ENCODE data around the gene MAP4K3. TPM values are rescaled to one million over a fixed set of nuclear protein-coding genes. Genes with fewer than 3 reads are reported as not detected.

MAP4K3 gene
- total and polyA plus RNA-seq, 2 of the 4 experiments (the other 2 are of a cell fraction) = 13.2 to 32.6 TPM

DNA sequence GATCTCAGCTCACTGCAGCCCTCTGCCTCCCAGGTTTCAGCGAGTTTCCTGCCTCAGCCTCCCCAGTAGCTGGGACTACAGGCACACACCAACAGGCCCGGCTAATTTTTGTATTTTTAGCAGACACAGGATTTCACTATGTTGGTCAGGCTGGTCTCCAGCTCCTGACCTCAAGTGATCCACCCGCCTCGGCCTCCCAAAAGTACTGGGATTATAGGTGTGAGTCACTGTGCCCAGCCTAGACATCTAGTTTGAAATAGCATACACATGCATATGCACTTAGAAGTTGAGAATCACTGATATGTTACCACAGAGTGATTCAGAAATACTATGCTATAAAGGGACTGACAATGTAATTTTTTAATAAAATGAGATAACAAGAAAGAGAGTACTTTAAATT lies 123.5 kb downstream of the MAP4K3 start:
- no peak overlapping the region for H2AK9ac ChIP-seq (replicated peaks; ENCODE audit: low read depth, low read length, poor library complexity)
- no peak overlapping the region for H3K18ac ChIP-seq (ENCODE audit: low read depth, low read length)
- H2BK20ac ChIP-seq (ENCODE audit: low read depth, low read length) = no peak overlapping the region
- H3K27me3 ChIP-seq (ENCODE audit: control insufficient read depth, insufficient read depth, low read length) = no peaks in the 10 kb centered on the region
- in situ Hi-C loops (cut with MboI; ENCODE audit: low sequenced_read_pairs) = no loop called here
- H3K4me3 ChIP-seq (ENCODE audit: insufficient read depth, low read depth, low read length) = no peak overlapping the region
- H4K91ac ChIP-seq (ENCODE audit: insufficient read depth, low read depth, low read length) = no peak overlapping the region
- peaks cover 2% of the 10 kb centered on the region; the same call in 1 of the 2 replicates for H3K9me1 ChIP-seq (ENCODE audit: insufficient read depth, low read length)
- H3K9me3 ChIP-seq (ENCODE audit: control insufficient read depth, insufficient read depth, low read length) = no peaks in the 10 kb centered on the region
- no peak overlapping the region for H3K27ac ChIP-seq (ENCODE audit: insufficient read depth, low read length)
- intact Hi-C loops (cut with micrococcal nuclease) = no loop called here
- no peak overlapping the region for H4K5ac ChIP-seq (ENCODE audit: low read depth, low read length)
- dilution Hi-C loops (cut with HindIII; ENCODE audit: low sequenced_read_pairs, unreplicated experiment) = no loop called here
- no peak overlapping the region for H2BK120ac ChIP-seq (ENCODE audit: low read depth, low read length)
- H3K14ac ChIP-seq (replicated peaks; ENCODE audit: low read depth, low read length) = no peak overlapping the region
- 60% methylated on average over 1 of the region's 4 CpGs; no CpG with 5 or more reads in 1 of the 2 experiments for WGBS, 2 experiments (ENCODE audit: extremely low coverage in 2 of 2, insufficient read length in 1 of 2)
- H3K9ac ChIP-seq (ENCODE audit: low read depth, low read length) = no peak overlapping the region
- H4K20me1 ChIP-seq (ENCODE audit: insufficient read depth, low read length) = no peaks in the 10 kb centered on the region; the same call in 1 of the 2 replicates
- no peak overlapping the region; a peak in 1 of 4 replicates for H4K8ac ChIP-seq (ENCODE audit: low read depth in 2 of 2, low read length in 2 of 2)
- TF ChIP-seq BHLHE40 (IDR thresholded peaks at IDR 0.05; ENCODE audit: low read depth, low read length) (no peak), NFE2L2 (IDR thresholded peaks at IDR 0.05; ENCODE audit: low read depth, low read length) (no peak), RAD21 (IDR thresholded peaks at IDR 0.05; ENCODE audit: low read length) (no peak), RFX5 (IDR thresholded peaks at IDR 0.05; ENCODE audit: low read depth, low read length) (no peak), SMC3 (IDR thresholded peaks at IDR 0.05; ENCODE audit: low read depth, low read length) (no peak), POLR2A (IDR thresholded peaks at IDR 0.05; ENCODE audit: low read depth, low read length) (no peak), MAFK (IDR thresholded peaks at IDR 0.05; ENCODE audit: low read depth, low read length) (no peak), MXI1 (IDR thresholded peaks at IDR 0.05; ENCODE audit: borderline replicate concordance, low read depth, low read length) (no peak), CHD1 (IDR thresholded peaks at IDR 0.05; ENCODE audit: low read depth, low read length) (no peak), MAZ (IDR thresholded peaks at IDR 0.05; ENCODE audit: borderline replicate concordance, low read depth, low read length) (no peak), CEBPB (IDR thresholded peaks at IDR 0.05; ENCODE audit: low read depth, low read length) (no peak)
- TF ChIP-seq, protein P1, sequence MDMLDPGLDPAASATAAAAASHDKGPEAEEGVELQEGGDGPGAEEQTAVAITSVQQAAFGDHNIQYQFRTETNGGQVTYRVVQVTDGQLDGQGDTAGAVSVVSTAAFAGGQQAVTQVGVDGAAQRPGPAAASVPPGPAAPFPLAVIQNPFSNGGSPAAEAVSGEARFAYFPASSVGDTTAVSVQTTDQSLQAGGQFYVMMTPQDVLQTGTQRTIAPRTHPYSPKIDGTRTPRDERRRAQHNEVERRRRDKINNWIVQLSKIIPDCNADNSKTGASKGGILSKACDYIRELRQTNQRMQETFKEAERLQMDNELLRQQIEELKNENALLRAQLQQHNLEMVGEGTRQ (IDR thresholded peaks at IDR 0.05; ENCODE audit: low read depth, low read length) = no peak
- POLR2A ChIA-PET (ENCODE audit: unreplicated experiment) = no interaction called here
- DNase-seq (peak; percentile 75), ATAC-seq (ENCODE audit: low read depth) (peak; percentile 49; the same call in 1 of the 2 replicates)
- H2BK5ac ChIP-seq (ENCODE audit: low read depth, low read length, poor library complexity, severe bottlenecking) = no peak overlapping the region
- no peak overlapping the region for H3K4me2 ChIP-seq (ENCODE audit: low read depth, low read length)
- H3K4me1 ChIP-seq (ENCODE audit: control insufficient read depth, insufficient read depth, low read length) = no peaks in the 10 kb centered on the region; the same call in 1 of the 2 replicates
- no peak overlapping the region for H3K56ac ChIP-seq (ENCODE audit: extremely low read depth, insufficient read depth, low read length)
- no peak overlapping the region for H2BK15ac ChIP-seq (ENCODE audit: low read depth, low read length)
- no peak overlapping the region for H2AFZ ChIP-seq (replicated peaks; ENCODE audit: low read length, poor library complexity)
- H3K23ac ChIP-seq (ENCODE audit: low read depth, low read length) = no peak overlapping the region
- BruUV-seq (replicated peaks) = no TSS peak
- peaks cover 25% of the 10 kb centered on the region for H3K36me3 ChIP-seq (ENCODE audit: control insufficient read depth, insufficient read depth, low read length)
- H2AK5ac ChIP-seq (ENCODE audit: low read depth, low read length) = no peak overlapping the region
- peaks cover 13 to 21% of the 10 kb centered on the region in 2 experiments for H3K79me1 ChIP-seq (ENCODE audit: low read depth in 1 of 2, low read length in 2 of 2)
- no peak overlapping the region for H3K4ac ChIP-seq (ENCODE audit: low read depth, low read length)
- CTCF ChIA-PET = no interaction called here

All from IMR-90 (cell line).